OCI-LY1 (cell line): ENCODE results near the gene PTH1R.

Experiments
- EZH2 ChIP-seq: fragments of 200-600 bp; sonication (generic), shearing (Covaris generic); IDR thresholded peaks from 2 replicates; pipeline ENCODE4 v1.8.0; 2017; ENCODE audit warnings: borderline replicate concordance, mixed run types, mild to moderate bottlenecking, antibody characterized with exemption, low read length, moderate library complexity, mixed read lengths
- TF ChIP-seq, protein P1 (sequence below): fragments of 200-600 bp; sonication (generic), shearing (Covaris generic); IDR thresholded peaks from 2 replicates; pipeline ENCODE4 v1.5.1; 2017; ENCODE audit warnings: mild to moderate bottlenecking, antibody characterized with exemption, low read length, moderate library complexity, mixed read lengths

DNA sequence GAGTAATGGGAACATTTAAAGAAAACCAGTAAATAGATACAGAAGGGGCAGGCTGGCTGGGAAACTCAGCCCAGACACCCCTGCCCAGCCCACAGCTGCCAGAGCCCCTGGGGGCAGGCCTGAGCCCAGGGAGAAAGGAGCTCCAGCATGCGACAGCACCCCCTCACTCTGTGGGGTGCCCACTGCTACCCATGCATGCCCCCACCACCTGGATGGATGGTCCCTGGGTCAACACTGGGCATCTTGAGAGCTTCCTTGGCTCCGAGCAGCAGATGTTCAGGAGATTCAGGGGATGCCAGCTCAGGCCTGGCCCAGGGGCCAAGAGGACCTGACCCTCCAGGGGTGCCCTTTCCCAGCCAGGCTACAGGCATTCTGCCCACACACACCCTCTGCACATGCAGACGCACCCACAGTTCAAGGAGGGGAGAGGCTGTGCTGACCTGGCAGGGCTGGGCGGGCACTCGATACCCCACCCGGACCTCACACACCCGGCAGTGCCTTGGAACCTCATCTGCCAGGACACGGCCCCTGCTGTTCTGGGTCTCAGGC, 31.5 kb downstream of the PTH1R start:
- TF ChIP-seq, protein P1, sequence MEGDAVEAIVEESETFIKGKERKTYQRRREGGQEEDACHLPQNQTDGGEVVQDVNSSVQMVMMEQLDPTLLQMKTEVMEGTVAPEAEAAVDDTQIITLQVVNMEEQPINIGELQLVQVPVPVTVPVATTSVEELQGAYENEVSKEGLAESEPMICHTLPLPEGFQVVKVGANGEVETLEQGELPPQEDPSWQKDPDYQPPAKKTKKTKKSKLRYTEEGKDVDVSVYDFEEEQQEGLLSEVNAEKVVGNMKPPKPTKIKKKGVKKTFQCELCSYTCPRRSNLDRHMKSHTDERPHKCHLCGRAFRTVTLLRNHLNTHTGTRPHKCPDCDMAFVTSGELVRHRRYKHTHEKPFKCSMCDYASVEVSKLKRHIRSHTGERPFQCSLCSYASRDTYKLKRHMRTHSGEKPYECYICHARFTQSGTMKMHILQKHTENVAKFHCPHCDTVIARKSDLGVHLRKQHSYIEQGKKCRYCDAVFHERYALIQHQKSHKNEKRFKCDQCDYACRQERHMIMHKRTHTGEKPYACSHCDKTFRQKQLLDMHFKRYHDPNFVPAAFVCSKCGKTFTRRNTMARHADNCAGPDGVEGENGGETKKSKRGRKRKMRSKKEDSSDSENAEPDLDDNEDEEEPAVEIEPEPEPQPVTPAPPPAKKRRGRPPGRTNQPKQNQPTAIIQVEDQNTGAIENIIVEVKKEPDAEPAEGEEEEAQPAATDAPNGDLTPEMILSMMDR = no peak
- TF ChIP-seq EZH2 = no peak
